Fibroblast of lung (primary cell): Measurements from ENCODE around the gene TUBGCP6.

Experiments
- EZH2 ChIP-seq: IDR thresholded peaks from 2 replicates; pipeline ENCODE4 v1.5.1; 2012; ENCODE audit warnings: low read length, control low read depth, mild to moderate bottlenecking; ENCODE audit errors: missing control alignments
- TF ChIP-seq, protein P1 (sequence below), 2 donors: IDR thresholded peaks in 1 of 2; conservative IDR thresholded peaks in 1 of 2; 1 replicate in 1 of 2; 2 replicates in 1 of 2; pipeline ENCODE4 v1.5.1; 2011 to 2012; ENCODE audit warnings: low read length in 2 of 2, control low read depth in 1 of 2, inconsistent platforms in 1 of 2, low read depth in 1 of 2, mild to moderate bottlenecking in 1 of 2

DNA sequence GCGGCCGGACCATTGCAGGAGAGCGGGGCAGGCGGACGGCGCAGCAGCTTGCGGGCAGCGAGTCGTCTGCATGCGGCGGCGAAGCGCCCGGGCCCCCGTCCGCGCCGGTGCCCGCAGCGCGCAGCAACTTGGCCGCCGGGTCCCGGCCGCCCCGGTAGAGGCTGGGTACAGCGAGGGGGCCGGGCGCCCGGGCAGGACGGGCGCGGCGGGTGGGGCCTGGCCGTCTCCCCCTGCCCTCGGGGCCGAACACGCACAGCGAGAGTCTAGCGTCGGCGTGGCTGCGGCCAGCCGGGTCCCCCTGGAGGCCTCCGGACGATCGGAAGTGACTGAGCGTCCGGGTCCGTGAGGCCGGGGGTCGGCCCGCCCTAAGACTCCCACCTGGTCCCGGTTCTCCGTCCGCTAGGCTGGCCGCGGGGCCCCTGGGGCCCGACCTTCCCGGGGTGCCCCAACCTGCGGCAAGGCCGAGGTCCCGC is 59.9 kb downstream of the TUBGCP6 start:
- TF ChIP-seq, protein P1, sequence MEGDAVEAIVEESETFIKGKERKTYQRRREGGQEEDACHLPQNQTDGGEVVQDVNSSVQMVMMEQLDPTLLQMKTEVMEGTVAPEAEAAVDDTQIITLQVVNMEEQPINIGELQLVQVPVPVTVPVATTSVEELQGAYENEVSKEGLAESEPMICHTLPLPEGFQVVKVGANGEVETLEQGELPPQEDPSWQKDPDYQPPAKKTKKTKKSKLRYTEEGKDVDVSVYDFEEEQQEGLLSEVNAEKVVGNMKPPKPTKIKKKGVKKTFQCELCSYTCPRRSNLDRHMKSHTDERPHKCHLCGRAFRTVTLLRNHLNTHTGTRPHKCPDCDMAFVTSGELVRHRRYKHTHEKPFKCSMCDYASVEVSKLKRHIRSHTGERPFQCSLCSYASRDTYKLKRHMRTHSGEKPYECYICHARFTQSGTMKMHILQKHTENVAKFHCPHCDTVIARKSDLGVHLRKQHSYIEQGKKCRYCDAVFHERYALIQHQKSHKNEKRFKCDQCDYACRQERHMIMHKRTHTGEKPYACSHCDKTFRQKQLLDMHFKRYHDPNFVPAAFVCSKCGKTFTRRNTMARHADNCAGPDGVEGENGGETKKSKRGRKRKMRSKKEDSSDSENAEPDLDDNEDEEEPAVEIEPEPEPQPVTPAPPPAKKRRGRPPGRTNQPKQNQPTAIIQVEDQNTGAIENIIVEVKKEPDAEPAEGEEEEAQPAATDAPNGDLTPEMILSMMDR (conservative IDR thresholded peaks at IDR 0.05 in 1 of 2, IDR thresholded peaks at IDR 0.05 in 1 of 2; ENCODE audit: low read depth in 1 of 2, low read length in 2 of 2) = no peak
- no peak for TF ChIP-seq EZH2
